NB4 (cell line): ENCODE measurements around the gene PCDHGB4.
"Not testable (repeated sequence)": the region's sequence is repeated elsewhere in the genome, so short reads cannot be mapped to it uniquely, and the experiment has no call there.

Experiments used
- DNase-seq: peaks from one replicate; pipeline ENCODE4 v3.0.0; 2010; ENCODE audit warnings: low read depth
- H3K4me3 ChIP-seq: one replicate; pipeline ENCODE4 v1.5.1; 2011; ENCODE audit warnings: mild to moderate bottlenecking, low read depth, low read length, moderate library complexity
- CTCF ChIP-seq: IDR thresholded peaks from one replicate; pipeline ENCODE4 v1.5.1; 2012; ENCODE audit warnings: low read depth, low read length
- MYC ChIP-seq: IDR thresholded peaks from 2 replicates; pipeline ENCODE4 v1.6.1; 2011; ENCODE audit warnings: low read depth, low read length
- POLR2A ChIP-seq: IDR thresholded peaks from 2 replicates; pipeline ENCODE4 v1.6.1; 2011; ENCODE audit warnings: mild to moderate bottlenecking; ENCODE audit not compliant: insufficient read length; ENCODE audit errors: extremely low read depth
- TF ChIP-seq, protein P1 (sequence below): IDR thresholded peaks from 2 replicates; pipeline ENCODE4 v1.6.1; 2011; ENCODE audit warnings: low read depth, low read length

Gene PCDHGB4

GRCh38 chr5:141402553-141403243, 15.2 kb downstream of the PCDHGB4 start, which contains the start of gene PCDHGA9:
TSS of gene PCDHGA9 (plus strand) at chr5:141402778. CDS start at chr5:141402953, 175 bp downstream.
- H3K4me3 ChIP-seq = no peak within 1 kb of the TSS
- no peak for DNase-seq
- TF ChIP-seq MYC = no peak
- TF ChIP-seq, protein P1, sequence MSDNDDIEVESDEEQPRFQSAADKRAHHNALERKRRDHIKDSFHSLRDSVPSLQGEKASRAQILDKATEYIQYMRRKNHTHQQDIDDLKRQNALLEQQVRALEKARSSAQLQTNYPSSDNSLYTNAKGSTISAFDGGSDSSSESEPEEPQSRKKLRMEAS = no peak
- peak; percentile 11 for TF ChIP-seq CTCF

DNA sequence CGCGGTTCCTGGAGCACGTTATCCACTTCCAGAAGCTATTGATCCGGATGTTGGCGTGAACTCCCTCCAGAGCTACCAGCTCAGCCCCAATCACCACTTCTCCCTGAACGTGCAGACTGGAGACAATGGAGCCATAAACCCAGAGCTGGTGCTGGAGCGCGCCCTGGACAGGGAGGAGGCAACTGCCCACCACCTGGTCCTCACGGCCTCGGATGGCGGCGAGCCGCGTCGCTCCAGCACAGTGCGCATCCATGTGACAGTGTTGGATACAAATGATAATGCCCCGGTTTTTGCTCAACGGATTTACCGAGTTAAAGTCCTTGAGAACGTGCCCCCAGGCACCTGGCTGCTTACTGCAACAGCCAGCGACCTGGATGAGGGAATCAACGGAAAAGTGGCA, 15.9 kb downstream of the PCDHGB4 start:
- no peak for TF ChIP-seq CTCF
- TF ChIP-seq POLR2A = no peak
- TF ChIP-seq, protein P1 = no peak
- TF ChIP-seq MYC = no peak
- H3K4me3 ChIP-seq = no peak overlapping the region
- DNase-seq = no peak

GRCh38 chr5:141407790-141408505, 20.4 kb downstream of the PCDHGB4 start, which contains the start of gene PCDHGB6:
TSS of gene PCDHGB6 (plus strand) at chr5:141408021. CDS start at chr5:141408203, 182 bp downstream.
- not testable (repeated sequence) for DNase-seq, H3K4me3 ChIP-seq
- peak; percentile 35 for TF ChIP-seq CTCF

- TF ChIP-seq MYC (no peak), POLR2A (no peak), CTCF (no peak)
- TF ChIP-seq, protein P1 = no peak
- no peak for DNase-seq
- H3K4me3 ChIP-seq = no peak overlapping the region
Measured at GRCh38 chr5:141409598-141410306, 22.3 kb downstream of the PCDHGB4 start.

DNA sequence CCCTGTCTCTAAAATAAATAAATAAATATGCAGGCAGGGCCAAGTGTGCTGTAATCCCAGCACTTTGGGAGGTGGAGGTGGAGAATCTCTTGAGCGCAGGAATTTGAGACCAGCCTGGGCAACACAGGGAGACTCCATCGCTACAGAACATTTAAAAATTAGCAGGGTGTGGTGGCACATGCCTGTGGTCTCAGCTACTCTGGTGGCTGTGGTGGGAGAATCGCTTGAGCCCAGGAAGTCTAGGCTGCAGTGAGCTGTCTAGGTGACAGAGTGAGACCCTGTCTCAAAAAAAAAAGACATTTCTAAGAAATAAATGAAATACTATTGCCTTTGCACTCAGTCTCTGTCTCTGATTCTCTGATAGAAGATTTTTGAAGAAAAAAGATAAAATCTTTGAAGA, 24.1 kb downstream of the PCDHGB4 start:
- no peak overlapping the region for H3K4me3 ChIP-seq
- TF ChIP-seq POLR2A (no peak), CTCF (no peak), MYC (no peak)
- TF ChIP-seq, protein P1 = no peak
- no peak for DNase-seq
